Mesothelial cell of epicardium (in vitro differentiated cells): ENCODE results near the gene TOMM40L. TPM values are rescaled to one million over a fixed set of nuclear protein-coding genes. Genes with fewer than 3 reads are reported as not detected.

Experiments
- DNase-seq, 2 experiments: peaks; one replicate each; pipeline ENCODE4 v3.0.0; 2021; ENCODE audit warnings: low spot score in 2 of 2; ENCODE audit not compliant: unreplicated experiment in 2 of 2
- H3K27ac Mint-ChIP-seq: 2 replicates; pipeline ENCODE4 v1.8.0; 2021; ENCODE audit warnings: mixed read lengths
- H3K27me3 Mint-ChIP-seq: 2 replicates; pipeline ENCODE4 v1.8.0; 2021; ENCODE audit warnings: low read depth, mixed read lengths
- H3K36me3 Mint-ChIP-seq: 2 replicates; pipeline ENCODE4 v1.8.0; 2021; ENCODE audit warnings: mixed read lengths
- H3K4me1 Mint-ChIP-seq: 2 replicates; pipeline ENCODE4 v1.8.0; 2021; ENCODE audit warnings: mixed read lengths
- H3K4me3 Mint-ChIP-seq: 2 replicates; pipeline ENCODE4 v1.8.0; 2021; ENCODE audit warnings: mild to moderate bottlenecking, moderate library complexity, mixed read lengths
- H3K9me3 Mint-ChIP-seq: 2 replicates; pipeline ENCODE4 v1.8.0; 2021; ENCODE audit warnings: mixed read lengths
- CTCF ChIP-seq: fragments of 200-600 bp; sonication (generic); IDR thresholded peaks from one replicate; pipeline ENCODE4 v1.5.0; 2021; ENCODE audit warnings: antibody characterized with exemption; ENCODE audit not compliant: unreplicated experiment
- total RNA-seq: library from RNA; stranded (reverse); gene quantifications from 3 replicates; pipeline ENCODE4 v1.2.1, GENCODE V29; 2021

Gene TOMM40L
- total RNA-seq, 1 donor from 2014 or later = 9.3 TPM

DNA sequence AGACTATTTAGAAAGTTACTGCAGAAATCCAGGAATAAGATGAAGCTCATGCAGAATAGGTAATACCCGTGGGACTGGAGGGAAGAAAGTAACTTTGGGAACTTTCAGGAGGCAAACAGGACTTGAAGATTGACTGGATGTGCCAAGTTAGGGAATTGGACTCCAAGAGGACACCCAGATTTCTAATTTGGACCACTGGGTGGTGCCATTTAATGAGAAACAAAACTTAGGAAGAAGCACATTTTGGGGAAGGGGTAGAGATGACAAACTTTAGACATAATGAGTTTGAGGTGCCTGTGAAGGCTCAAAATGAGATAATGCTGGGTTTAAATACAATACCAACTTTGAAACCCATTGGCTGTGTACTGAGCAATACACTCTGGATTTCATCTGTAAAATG, 45.2 kb upstream of the TOMM40L start:
- Mint-ChIP-seq H3K27ac (no peak overlapping the region), H3K4me1 (peaks cover 26% of the 10 kb centered on the region), H3K36me3 (no peaks in the 10 kb centered on the region), H3K27me3 (no peaks in the 10 kb centered on the region), H3K9me3 (no peaks in the 10 kb centered on the region), H3K4me3 (no peak overlapping the region)
- no peak for DNase-seq
- TF ChIP-seq CTCF = no peak

DNA sequence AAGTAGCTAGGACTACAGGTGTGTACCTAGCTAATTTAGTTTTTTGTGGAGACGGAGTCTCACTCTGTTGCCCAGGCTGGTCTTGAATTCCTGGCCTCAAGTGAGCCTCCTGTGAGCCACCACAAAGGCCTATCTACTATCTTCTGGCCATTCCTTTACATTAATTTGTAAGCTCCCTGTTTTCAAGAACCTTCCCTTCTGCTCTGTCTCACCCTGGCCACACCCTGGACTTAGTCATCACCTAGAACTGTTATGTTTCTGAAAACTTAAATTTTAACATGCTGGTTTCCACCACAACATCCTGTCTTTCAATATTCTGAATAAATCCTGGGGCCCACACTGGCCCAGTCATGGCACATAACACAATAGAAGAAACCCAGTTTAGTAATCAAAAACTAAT, 43.6 kb upstream of the TOMM40L start:
- Mint-ChIP-seq H3K4me1 (peaks cover 15% of the 10 kb centered on the region), H3K27ac (no peak overlapping the region), H3K9me3 (no peaks in the 10 kb centered on the region), H3K36me3 (no peaks in the 10 kb centered on the region), H3K27me3 (no peaks in the 10 kb centered on the region), H3K4me3 (no peak overlapping the region)
- no peak for DNase-seq
- no peak for TF ChIP-seq CTCF

DNA sequence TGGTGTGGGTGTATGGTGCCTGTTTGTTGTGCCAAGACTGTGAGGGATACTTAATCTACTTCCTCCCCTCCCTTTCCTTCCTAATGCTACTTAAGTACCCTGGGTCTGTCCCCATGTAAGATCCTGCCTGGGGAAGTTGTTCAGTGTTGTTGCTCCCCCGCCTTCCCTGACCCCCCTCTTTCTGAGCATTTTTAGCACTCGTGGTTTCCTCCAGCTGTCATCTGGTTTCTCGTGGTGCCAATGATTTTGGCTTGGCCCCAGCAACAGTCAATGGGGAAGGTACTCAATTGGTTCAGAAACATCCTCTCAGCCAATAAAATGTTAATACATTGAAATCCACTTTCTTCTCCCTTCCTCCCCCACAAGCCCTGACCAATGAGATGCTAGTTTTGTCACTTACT, 40.6 kb upstream of the TOMM40L start:
- Mint-ChIP-seq H3K4me1 (peaks cover 5% of the 10 kb centered on the region), H3K4me3 (no peak overlapping the region), H3K27me3 (no peaks in the 10 kb centered on the region), H3K9me3 (no peaks in the 10 kb centered on the region), H3K27ac (no peak overlapping the region), H3K36me3 (no peaks in the 10 kb centered on the region)
- DNase-seq = no peak
- TF ChIP-seq CTCF = no peak

- no peak for DNase-seq
- H3K9me3 Mint-ChIP-seq = no peaks in the 10 kb centered on the region
- H3K4me3 Mint-ChIP-seq = no peak overlapping the region
- no peaks in the 10 kb centered on the region for H3K36me3 Mint-ChIP-seq
- H3K4me1 Mint-ChIP-seq = peaks cover 5% of the 10 kb centered on the region
- TF ChIP-seq CTCF = no peak
- H3K27ac Mint-ChIP-seq = no peak overlapping the region
- no peaks in the 10 kb centered on the region for H3K27me3 Mint-ChIP-seq
Observed at GRCh38 chr1:161185732-161186311, 40.0 kb upstream of the TOMM40L start.

- no peaks in the 10 kb centered on the region for H3K36me3 Mint-ChIP-seq
- H3K27ac Mint-ChIP-seq = no peak overlapping the region
- no peaks in the 10 kb centered on the region for H3K9me3 Mint-ChIP-seq
- no peak overlapping the region for H3K4me3 Mint-ChIP-seq
- TF ChIP-seq CTCF = no peak
- DNase-seq = no peak
- H3K27me3 Mint-ChIP-seq = no peaks in the 10 kb centered on the region
- H3K4me1 Mint-ChIP-seq = peaks cover 5% of the 10 kb centered on the region
Observed at GRCh38 chr1:161187311-161187710, 38.5 kb upstream of the TOMM40L start.

DNA sequence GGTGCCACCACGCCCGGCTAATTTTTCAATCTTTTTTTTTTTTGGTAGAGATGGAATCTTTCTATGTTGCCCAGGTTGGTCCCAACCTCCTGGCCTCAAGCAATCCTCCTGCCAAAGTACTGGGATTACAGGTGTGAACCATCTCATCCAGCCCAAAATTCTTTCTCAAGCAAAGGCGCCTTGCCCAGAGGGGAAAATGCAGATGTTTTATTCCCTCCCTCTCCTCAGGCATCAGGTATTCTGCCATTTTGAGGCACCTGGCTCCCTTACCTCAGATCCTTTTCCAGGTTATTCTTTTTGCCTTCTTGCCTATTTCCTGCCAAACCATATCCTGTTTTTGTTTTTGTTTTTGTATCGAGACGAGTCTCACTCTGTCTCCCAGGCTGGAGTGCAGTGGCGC, 37.5 kb upstream of the TOMM40L start:
- no peak overlapping the region for H3K4me3 Mint-ChIP-seq
- no peak for TF ChIP-seq CTCF
- DNase-seq = no peak
- H3K9me3 Mint-ChIP-seq = no peaks in the 10 kb centered on the region
- H3K36me3 Mint-ChIP-seq = no peaks in the 10 kb centered on the region
- H3K27ac Mint-ChIP-seq = no peak overlapping the region
- peaks cover 8% of the 10 kb centered on the region for H3K4me1 Mint-ChIP-seq
- H3K27me3 Mint-ChIP-seq = no peaks in the 10 kb centered on the region
